ENCODE data around the gene RSPRY1.

DNA sequence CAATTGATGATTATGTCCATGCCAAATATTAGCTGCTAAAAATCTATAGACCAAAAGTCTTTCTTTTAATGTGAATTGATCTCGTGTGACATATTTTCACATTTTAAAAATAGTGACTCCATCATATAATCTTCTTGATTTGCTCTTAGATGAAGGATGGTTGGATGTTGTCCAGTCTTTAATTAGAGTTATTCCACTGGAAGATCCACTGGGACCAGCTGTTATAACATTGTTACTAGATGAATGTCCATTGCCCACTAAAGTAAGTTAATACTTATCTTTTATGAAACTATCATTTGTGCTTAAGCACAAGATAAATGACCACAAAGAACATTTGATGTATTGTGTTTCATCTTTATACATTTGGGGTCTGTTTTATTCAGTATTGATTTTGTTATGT, 22.8 kb downstream of the RSPRY1 start:
- TF ChIP-seq, protein P1, sequence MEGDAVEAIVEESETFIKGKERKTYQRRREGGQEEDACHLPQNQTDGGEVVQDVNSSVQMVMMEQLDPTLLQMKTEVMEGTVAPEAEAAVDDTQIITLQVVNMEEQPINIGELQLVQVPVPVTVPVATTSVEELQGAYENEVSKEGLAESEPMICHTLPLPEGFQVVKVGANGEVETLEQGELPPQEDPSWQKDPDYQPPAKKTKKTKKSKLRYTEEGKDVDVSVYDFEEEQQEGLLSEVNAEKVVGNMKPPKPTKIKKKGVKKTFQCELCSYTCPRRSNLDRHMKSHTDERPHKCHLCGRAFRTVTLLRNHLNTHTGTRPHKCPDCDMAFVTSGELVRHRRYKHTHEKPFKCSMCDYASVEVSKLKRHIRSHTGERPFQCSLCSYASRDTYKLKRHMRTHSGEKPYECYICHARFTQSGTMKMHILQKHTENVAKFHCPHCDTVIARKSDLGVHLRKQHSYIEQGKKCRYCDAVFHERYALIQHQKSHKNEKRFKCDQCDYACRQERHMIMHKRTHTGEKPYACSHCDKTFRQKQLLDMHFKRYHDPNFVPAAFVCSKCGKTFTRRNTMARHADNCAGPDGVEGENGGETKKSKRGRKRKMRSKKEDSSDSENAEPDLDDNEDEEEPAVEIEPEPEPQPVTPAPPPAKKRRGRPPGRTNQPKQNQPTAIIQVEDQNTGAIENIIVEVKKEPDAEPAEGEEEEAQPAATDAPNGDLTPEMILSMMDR (conservative IDR thresholded peaks at IDR 0.05 in 1 of 2, IDR thresholded peaks at IDR 0.05 in 1 of 2; ENCODE audit: extremely low read depth in 1 of 2, insufficient read depth in 1 of 2, low read depth in 1 of 2, low read length in 2 of 2), result no peak
- no peak for TF ChIP-seq EZH2 (IDR thresholded peaks at IDR 0.05; ENCODE audit: borderline replicate concordance, low read length)

All from mammary epithelial cell (primary cell).